Adrenal gland (tissue), 12 donors: Measurements from ENCODE around the gene ZNF835. TPM values are rescaled to one million over a fixed set of nuclear protein-coding genes. Genes with fewer than 3 reads are reported as not detected.

Experiments
- DNase-seq, 7 donors: peaks; one replicate each; pipeline ENCODE4 v3.0.0-alpha.2; 2019 to 2020
- H3K27ac ChIP-seq, 5 donors: fragments of 200-600 bp; sonication (generic) in 4 of 5; 1 replicate in 3 of 5; 2 replicates in 2 of 5; pipeline versions ENCODE4 v1.5.1 to v1.8.0; 2016 to 2020; ENCODE audit warnings: mild to moderate bottlenecking in 1 of 5
- H3K27me3 ChIP-seq: fragments of 200-600 bp; 2 replicates; pipeline ENCODE4 v1.8.0; 2021
- H3K36me3 ChIP-seq, 2 donors: fragments of 200-600 bp; replicated peaks in 1 of 2; 1 replicate in 1 of 2; 2 replicates in 1 of 2; pipeline versions ENCODE4 v1.5.1 to v1.8.0; 2018 to 2022
- H3K4me1 ChIP-seq, 2 donors: fragments of 200-600 bp; replicated peaks in 1 of 2; 1 replicate in 1 of 2; 2 replicates in 1 of 2; pipeline versions ENCODE4 v1.5.1 to v1.8.0; 2018 to 2021
- H3K4me3 ChIP-seq, 4 donors: fragments of 200-600 bp; sonication (generic) in 3 of 4; one replicate each; pipeline ENCODE4 v1.5.1; 2016 to 2018
- H3K9me3 ChIP-seq, 3 donors: fragments of 200-600 bp; sonication (generic) in 1 of 3; replicated peaks in 1 of 3; 1 replicate in 2 of 3; 2 replicates in 1 of 3; pipeline versions ENCODE4 v1.5.1 to v1.8.0; 2016 to 2021
- CTCF ChIP-seq, 6 experiments: fragments of 450-650 bp in 4 of 6; fragments of 200-600 bp in 2 of 6; sonication (generic) in 1 of 6; IDR thresholded peaks; 1 replicate in 5 of 6; 2 replicates in 1 of 6; pipeline versions ENCODE4 v1.5.1 to v1.8.0; 2016 to 2021; ENCODE audit warnings: antibody characterized with exemption in 6 of 6, mild to moderate bottlenecking in 2 of 6, moderate library complexity in 1 of 6
- POLR2A ChIP-seq, 2 donors: fragments of 450-650 bp; IDR thresholded peaks; one replicate each; pipeline ENCODE4 v1.6.1; 2017; ENCODE audit warnings: antibody characterized with exemption in 2 of 2, mild to moderate bottlenecking in 2 of 2, moderate library complexity in 1 of 2
- WGBS, 4 donors: extraction: QIAGEN DNeasy Blood & Tissue Kit in 2 of 4; methylation state at CpG; one replicate each; pipeline versions ENCODE4 v1.1.5 to v1.1.7; 2013 to 2017; 5-methylcytosine and 5-hydroxymethylcytosine counted together
- intact Hi-C, 2 donors: fragments of 100-400 bp; cut with DNase I; formaldehyde crosslinking; loops; one replicate each; pipeline versions ENCODE4 v1.14.1 to v1.15.0; 2022 to 2023
- polyA plus RNA-seq, 3 donors: library from polyadenylated mRNA; stranded (reverse); fragments of 200-250 nt in 2 of 3; fragments of 350-450 nt in 1 of 3; fragmentation: Illumina TruSeq in 1 of 3; extraction: RNeasy Lipid Tissue Mini Kit (QIAGEN cat#74804) in 1 of 3; gene quantifications; one replicate each; pipeline ENCODE4 v1.2.3, GENCODE V29; 2013 to 2014
- total RNA-seq, 9 donors: library from RNA; depleted of rRNA in 4 of 9; stranded (reverse); fragments of >200 nt in 4 of 9; fragments of 120-200 nt in 1 of 9; fragmentation: NEBNext Ultra II Directional in 1 of 9; extraction: Animal tissue kit (Norgen Biotek cat#: 25700) in 1 of 9; gene quantifications; one replicate each; pipeline versions ENCODE4 v1.1.0 to v1.2.4, GENCODE V29; 2013 to 2023
- donor health status: healthy with polysubstance abuse.
- donor health status: Bipolar disorder and iron deficiency.
- donor health status: DM: yes; HTN: yes; CAD: no.
- donor health status: DM: no; HTN: no; CAD: no.
- donor health status: DM: no; HTN: no; CAD: no.
- donor health status: DM: yes; HTN: yes; CAD: no.

ZNF835 gene
- total and polyA plus RNA-seq, 12 donors, result 0.30 to 37.5 (median 3.8) TPM

- TF ChIP-seq CTCF (IDR thresholded peaks at IDR 0.05) (no peak), POLR2A (IDR thresholded peaks at IDR 0.05) (no peak)
- Histone ChIP-seq H3K4me3 (no peak overlapping the region), H3K27me3 (peaks cover 3% of the 10 kb centered on the region), H3K9me3 (no peaks in the 10 kb centered on the region), H3K36me3 (no peaks in the 10 kb centered on the region), H3K4me1 (no peaks in the 10 kb centered on the region), H3K27ac (no peak overlapping the region)
- WGBS, 4 donors, result 7 to 34% (median 13%) methylated on average over 4 to 21 of the region's 21 CpGs
- intact Hi-C loops, result no loop called here
- DNase-seq, result peak; percentile 79 to 89 (median 87)
Measured at GRCh38 chr19:56637976-56638555, 33.5 kb downstream of the ZNF835 start.

GRCh38 chr19:56633021-56633420 lies 38.5 kb downstream of the ZNF835 start:
- Histone ChIP-seq H3K9me3 (no peaks in the 10 kb centered on the region), H3K4me3 (no peak overlapping the region), H3K27ac (no peak overlapping the region), H3K27me3 (no peaks in the 10 kb centered on the region), H3K4me1 (no peaks in the 10 kb centered on the region), H3K36me3 (no peaks in the 10 kb centered on the region)
- intact Hi-C loops, result no loop called here
- TF ChIP-seq POLR2A (IDR thresholded peaks at IDR 0.05) (no peak), CTCF (IDR thresholded peaks at IDR 0.05) (no peak)
- WGBS, 4 donors, result 18 to 32% (median 23%) methylated on average over 1 of the region's 1 CpG
- no peak for DNase-seq

- intact Hi-C loops, result no loop called here
Measured at GRCh38 chr19:56625708-56626107, 45.8 kb downstream of the ZNF835 start.

GRCh38 chr19:56623006-56623405 lies 48.6 kb downstream of the ZNF835 start:
- no peaks in the 10 kb centered on the region for H3K4me1 ChIP-seq
- intact Hi-C loops, result no loop called here
- H3K27ac ChIP-seq, result no peak overlapping the region
- H3K9me3 ChIP-seq, result no peaks in the 10 kb centered on the region
- H3K4me3 ChIP-seq, result no peak overlapping the region
- DNase-seq, result no peak
- TF ChIP-seq POLR2A (IDR thresholded peaks at IDR 0.05) (no peak), CTCF (IDR thresholded peaks at IDR 0.05) (no peak)
- H3K36me3 ChIP-seq, result peaks cover 0 to 6% of the 10 kb centered on the region in 2 donors
- WGBS, 4 donors, result 88 to 93% (median 90%) methylated on average over 8 to 9 of the region's 9 CpGs
- no peaks in the 10 kb centered on the region for H3K27me3 ChIP-seq

More at GRCh38 chr19:56625708-56626107, 45.8 kb downstream of the ZNF835 start:
- Histone ChIP-seq H3K4me1 (no peaks in the 10 kb centered on the region), H3K9me3 (no peaks in the 10 kb centered on the region), H3K36me3 (peaks cover 0 to 6% of the 10 kb centered on the region in 2 donors), H3K4me3 (no peak overlapping the region), H3K27ac (no peak overlapping the region), H3K27me3 (no peaks in the 10 kb centered on the region)
- TF ChIP-seq POLR2A (IDR thresholded peaks at IDR 0.05), result no peak
- TF ChIP-seq CTCF (IDR thresholded peaks at IDR 0.05), result no peak
- 95 to 98% (median 97%) methylated on average over 8 to 9 of the region's 9 CpGs for WGBS, 4 donors
- no peak for DNase-seq
